IPS DF 19.7 (cell line): ENCODE data around the gene IL22RA2.

Source experiments
- DNase-seq: peaks from one replicate; pipeline ENCODE4 v3.0.0-alpha.2; 2013; ENCODE audit warnings: low read depth, low spot score

The IL22RA2 gene

DNA sequence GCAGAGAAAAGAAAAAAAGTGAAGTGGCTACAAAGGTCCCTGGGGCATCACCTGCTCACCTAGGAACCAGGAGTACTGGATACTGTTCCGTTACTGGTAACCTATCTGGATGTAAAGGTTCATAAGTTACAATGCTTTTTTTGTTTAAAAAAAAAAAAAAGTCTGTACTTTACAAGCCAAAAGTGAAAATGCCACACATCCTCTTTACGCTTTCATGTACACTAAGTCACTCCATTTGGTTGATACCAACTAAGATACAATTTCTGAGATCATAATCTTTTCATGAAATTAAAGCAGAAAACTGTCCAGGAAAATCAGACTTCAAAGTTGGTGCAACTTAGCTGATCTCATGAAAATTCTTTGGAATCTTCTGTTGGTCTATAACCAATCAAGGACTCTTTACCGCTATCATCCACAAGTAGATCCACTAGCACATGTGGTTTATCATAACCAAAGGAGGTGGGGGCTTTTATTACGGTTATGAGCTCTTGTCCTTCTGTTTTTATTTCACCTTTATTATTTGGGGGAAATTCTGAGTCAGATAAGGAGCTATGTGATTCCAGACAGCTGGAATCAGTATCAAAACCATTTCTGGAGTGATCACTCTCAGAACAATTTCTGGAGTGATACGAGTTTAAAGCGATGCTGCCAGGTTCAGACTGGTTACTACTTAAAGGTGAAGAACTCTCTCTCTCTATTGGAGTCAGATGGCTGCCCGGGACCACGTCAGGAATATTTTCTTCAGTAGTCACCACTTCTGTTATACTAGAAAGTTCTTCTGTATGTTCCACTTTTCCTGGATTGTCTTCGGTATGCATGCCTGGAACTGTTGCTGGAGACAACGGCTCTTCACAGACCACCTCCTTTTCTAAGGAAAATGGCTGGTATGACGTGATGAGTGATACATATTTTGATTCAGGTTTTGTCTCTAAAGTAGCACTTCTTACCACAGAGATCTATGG is 24.5 kb upstream of the IL22RA2 start:
- DNase-seq = no peak

GRCh38 chr6:137193256-137194070 is 20.0 kb upstream of the IL22RA2 start:
- DNase-seq = no peak

- no peak for DNase-seq
These were observed 19.4 kb upstream of the IL22RA2 start for GRCh38 chr6:137192821-137193220.

GRCh38 chr6:137191670-137192069 is 18.2 kb upstream of the IL22RA2 start:
- no peak for DNase-seq

GRCh38 chr6:137191236-137191635 is 17.8 kb upstream of the IL22RA2 start:
- no peak for DNase-seq

DNA sequence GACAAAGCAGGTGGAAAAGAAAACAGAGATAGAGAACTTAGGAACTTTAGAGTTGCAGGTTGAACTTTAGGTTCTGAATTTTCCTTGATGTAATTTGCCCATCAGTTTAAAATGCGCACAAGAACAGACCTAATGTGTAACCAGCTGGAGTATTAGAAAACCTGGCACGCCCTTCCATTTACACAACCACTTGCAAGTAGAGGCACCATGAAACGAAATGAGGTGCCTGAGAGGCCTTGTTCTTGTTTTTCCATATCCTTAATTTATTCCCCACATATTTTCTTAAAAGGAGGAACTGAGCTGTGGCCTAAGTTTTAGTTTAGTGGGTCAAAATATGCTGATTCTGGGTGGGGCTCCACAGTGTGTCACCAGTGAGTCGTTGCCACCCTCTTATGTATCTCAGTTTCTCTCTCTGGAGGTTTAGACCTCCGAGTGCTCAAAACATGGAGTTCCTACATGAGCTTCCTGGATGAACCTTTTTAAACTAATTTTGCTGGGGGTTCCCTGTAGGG is 17.2 kb upstream of the IL22RA2 start:
- DNase-seq = no peak

DNA sequence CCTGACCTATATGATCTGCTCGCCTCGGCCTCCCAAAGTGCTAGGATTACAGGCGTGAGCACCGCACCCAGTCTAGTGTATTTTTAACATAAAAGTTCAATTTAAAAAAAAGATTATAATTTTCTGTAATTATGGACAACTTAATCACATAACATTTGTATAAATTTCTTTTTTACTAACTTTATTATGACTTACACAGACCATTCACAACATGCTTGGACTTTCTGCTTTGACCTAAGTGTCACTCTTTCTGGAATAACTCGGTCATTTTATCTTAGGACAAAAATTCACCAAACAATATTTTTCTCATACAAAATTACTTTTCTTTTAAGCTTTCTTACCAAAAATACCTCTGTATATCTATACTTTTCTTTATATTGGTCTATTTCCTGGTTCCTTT is 15.4 kb upstream of the IL22RA2 start:
- peak; percentile 47 for DNase-seq

GRCh38 chr6:137185290-137185689 is 11.8 kb upstream of the IL22RA2 start:
- DNase-seq = no peak

- no peak for DNase-seq
These were observed 9.2 kb upstream of the IL22RA2 start for GRCh38 chr6:137182654-137183073.

DNA sequence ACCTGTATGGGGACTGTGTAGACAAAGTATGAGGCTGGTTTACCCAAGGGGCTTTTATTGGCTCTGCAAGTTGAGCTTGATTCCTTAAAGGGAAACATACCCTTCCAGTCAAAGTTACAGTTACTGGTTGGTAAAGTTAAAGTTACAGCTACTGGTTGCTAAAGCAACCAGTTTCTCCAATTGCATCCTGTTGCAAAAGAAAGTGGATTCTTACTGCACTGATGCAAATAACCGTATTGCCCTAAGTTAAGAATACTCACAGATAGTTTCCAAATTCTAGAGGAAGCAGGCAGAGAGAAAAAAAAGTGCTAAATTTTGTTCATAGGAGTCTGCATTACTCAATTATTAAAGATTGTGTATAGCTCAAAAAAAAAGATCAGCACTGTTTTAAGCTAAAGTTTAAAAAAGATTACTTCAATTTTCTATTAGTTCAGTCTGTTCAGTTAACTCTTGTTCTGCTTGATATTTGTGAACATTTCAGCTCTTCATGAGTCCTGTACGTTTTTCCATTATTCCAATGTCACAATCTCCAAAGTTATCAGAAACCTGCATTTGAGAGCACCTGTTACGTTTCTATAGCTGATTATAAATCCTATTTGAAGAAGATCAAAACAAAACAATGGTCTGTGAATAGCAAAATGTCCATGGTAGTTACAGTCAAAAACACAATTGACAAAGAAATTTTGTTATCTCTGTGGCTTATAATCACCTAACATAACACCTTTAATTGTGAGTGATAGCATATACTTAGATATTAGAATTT is 8.6 kb upstream of the IL22RA2 start:
- DNase-seq = no peak

DNA sequence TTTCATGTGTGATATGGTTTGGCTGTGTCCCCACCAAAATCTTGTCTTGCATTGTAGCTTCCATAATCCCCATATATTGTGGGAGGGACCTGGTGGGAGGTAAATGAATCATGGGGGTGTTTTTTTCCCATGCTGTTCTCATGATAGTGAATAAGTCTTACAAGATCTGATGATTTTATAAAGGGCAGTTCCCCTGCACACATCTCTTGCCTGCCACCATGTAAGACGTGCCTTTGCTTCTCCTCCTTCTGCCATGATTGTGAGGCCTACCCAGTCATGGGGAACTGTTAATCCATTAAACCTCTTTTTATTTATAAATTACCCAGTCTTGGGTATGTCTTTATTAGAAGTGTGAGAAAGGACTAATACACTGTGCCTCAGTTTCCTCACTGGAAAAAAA is 4.2 kb upstream of the IL22RA2 start:
- no peak for DNase-seq

DNA sequence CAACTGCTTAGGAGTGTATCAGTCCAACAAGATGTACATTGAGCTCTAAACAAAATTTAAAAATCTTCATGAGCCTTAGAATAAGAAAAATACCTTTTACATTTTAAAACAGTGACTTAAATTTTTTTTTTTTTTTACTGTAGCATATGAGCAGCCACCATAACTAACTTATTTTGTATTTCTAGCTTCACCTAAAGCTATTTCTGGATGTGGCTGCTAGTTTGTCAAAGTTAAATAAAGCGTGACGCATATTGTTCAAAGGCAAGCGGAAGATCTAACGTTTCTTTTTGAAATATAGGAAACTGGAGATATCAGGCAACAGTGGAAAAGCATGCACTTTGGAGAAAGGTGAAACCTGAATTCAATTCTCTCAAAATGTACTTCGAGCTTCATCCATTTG is 3.3 kb upstream of the IL22RA2 start:
- DNase-seq = no peak

DNA sequence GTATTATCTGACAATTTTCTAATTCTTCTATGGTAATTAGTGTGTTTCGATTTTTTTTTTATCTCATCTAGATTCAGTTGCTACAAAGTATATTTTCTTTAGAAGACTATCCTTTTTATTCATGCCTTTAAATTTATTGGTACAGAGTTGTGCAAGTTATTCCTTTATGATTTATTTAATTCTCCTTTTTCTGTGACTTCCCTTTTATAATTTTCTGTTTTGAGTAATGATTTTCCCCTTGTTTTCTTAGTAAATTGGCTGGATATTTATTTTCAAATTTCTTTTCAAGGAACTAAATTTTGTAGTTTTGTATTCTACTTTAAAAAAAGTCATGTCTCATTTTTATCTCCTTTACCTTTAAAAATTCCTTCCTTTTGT is 2.4 kb upstream of the IL22RA2 start:
- no peak for DNase-seq

- DNase-seq = no peak
These were observed 1.9 kb upstream of the IL22RA2 start for GRCh38 chr6:137175157-137175867.

DNA sequence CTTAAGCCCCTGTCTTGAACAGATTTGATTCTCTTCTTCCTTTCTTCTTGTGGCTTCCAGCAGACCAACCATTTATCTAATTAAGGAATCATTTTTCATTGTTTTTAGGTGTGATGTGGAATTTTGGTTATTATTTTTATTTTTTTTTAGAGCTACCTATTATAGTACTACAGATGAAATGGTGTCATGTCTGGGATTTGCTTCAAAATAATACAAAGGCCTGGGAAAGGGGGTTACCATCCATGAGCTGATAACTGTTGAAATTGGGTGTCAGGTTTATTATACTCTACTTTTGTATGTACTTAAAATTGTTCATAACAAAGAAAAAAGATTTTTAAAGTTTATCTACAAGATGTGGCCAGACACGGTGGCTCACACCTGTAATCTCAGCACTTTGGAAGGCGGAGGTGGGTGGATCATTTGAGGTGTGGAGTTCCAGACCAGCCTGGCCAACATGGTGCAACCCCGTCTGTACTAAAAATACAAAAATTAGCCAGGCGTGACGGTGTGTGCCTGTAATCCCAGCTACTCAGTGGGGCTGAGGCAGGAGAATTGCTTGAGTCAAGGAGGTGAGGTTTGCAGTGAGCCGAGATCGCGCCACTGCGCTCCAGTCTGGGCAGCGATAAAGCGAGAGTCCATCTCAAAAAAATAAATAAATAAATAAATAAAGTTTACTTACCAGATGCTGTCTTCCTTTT is 561 bp downstream of the IL22RA2 start:
- no peak for DNase-seq

- peak; percentile 17 for DNase-seq
These were observed 1.4 kb downstream of the IL22RA2 start for GRCh38 chr6:137171824-137172733.

GRCh38 chr6:137171053-137171374 is 2.4 kb downstream of the IL22RA2 start:
- DNase-seq = no peak

DNA sequence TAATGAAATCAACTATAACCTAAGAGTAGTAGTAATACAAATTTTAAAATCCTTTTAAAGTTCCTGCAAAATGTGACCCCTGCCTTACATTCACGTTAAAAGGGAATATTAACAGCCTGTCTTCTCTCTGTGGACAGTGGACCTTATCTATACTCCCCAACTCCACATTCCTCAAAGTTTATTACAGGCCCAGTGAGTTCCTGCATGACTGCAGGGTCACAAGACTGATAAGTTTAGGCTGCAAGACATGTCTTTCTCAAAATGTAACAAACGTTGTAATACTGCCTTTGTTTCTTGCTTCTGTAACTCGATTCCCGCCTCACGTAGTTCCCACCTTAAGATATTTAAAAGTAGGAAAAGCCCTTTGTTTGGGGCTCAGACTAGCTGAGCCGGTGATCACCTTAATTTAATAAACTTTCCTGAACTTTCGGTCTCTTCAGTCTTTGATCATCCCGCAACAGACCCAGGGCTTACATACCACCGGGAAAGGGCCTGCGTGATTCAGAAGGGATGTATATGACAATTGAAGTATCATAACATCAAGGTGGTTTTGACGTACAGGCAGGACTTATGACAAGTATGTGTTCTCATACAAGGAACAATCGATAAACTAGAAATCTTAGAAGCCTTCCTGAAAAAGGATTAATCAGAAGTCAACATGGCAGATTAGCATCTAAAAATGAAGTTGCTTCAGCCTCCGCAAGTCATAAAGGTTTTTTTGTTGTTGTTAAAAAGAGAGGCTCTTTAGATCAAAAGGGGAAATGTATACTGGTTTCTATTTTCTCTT is 3.0 kb downstream of the IL22RA2 start:
- DNase-seq = no peak
